SH-SY5Y (cell line): ENCODE measurements around the gene PLXDC2.

Source experiments
- GATA2 ChIP-seq: IDR thresholded peaks from 2 replicates; pipeline ENCODE4 v1.6.1; 2011; ENCODE audit warnings: mild to moderate bottlenecking, low read depth, low read length
- GATA3 ChIP-seq: IDR thresholded peaks from 2 replicates; pipeline ENCODE4 v1.6.1; 2011; ENCODE audit warnings: low read depth, mild to moderate bottlenecking, low read length, moderate library complexity

GRCh38 chr10:20005638-20006037 is 189.4 kb downstream of the PLXDC2 start:
- TF ChIP-seq GATA2 (no peak), GATA3 (no peak)
